ENCODE results near the gene RNF208.
A peak's percentile ranks its signal among the peaks of the same experiment; 100 is the strongest.

Gene RNF208

GRCh38 chr9:137200311-137201204, 21.5 kb downstream of the RNF208 start, which contains the start of gene TPRN:
TPRN (minus strand) TSS chr9:137200741; CDS start chr9:137200711, 30 bp downstream.
- TF ChIP-seq, protein P1, sequence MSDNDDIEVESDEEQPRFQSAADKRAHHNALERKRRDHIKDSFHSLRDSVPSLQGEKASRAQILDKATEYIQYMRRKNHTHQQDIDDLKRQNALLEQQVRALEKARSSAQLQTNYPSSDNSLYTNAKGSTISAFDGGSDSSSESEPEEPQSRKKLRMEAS (IDR thresholded peaks at IDR 0.05; ENCODE audit: low read depth, low read length): peak; percentile 41
- TF ChIP-seq MYC (IDR thresholded peaks at IDR 0.05; ENCODE audit: low read depth, low read length): peak; percentile 68; the same call in 1 of the 2 replicates
- TF ChIP-seq, protein P2, sequence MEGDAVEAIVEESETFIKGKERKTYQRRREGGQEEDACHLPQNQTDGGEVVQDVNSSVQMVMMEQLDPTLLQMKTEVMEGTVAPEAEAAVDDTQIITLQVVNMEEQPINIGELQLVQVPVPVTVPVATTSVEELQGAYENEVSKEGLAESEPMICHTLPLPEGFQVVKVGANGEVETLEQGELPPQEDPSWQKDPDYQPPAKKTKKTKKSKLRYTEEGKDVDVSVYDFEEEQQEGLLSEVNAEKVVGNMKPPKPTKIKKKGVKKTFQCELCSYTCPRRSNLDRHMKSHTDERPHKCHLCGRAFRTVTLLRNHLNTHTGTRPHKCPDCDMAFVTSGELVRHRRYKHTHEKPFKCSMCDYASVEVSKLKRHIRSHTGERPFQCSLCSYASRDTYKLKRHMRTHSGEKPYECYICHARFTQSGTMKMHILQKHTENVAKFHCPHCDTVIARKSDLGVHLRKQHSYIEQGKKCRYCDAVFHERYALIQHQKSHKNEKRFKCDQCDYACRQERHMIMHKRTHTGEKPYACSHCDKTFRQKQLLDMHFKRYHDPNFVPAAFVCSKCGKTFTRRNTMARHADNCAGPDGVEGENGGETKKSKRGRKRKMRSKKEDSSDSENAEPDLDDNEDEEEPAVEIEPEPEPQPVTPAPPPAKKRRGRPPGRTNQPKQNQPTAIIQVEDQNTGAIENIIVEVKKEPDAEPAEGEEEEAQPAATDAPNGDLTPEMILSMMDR (IDR thresholded peaks at IDR 0.05; ENCODE audit: low read depth, low read length): no peak
- peak; percentile 80 for TF ChIP-seq POLR2A (IDR thresholded peaks at IDR 0.05; ENCODE audit: extremely low read depth, insufficient read length)
- peak within 1 kb of the TSS; percentile 57 for H3K4me3 ChIP-seq (ENCODE audit: low read depth, low read length)
- peak; percentile 100 for DNase-seq (ENCODE audit: low read depth)

GRCh38 chr9:137199411-137200121, 22.5 kb downstream of the RNF208 start:
- no peak for DNase-seq (ENCODE audit: low read depth)
- TF ChIP-seq POLR2A (IDR thresholded peaks at IDR 0.05; ENCODE audit: extremely low read depth, insufficient read length): no peak
- TF ChIP-seq, protein P1 (IDR thresholded peaks at IDR 0.05; ENCODE audit: low read depth, low read length): no peak
- no peak for TF ChIP-seq MYC (IDR thresholded peaks at IDR 0.05; ENCODE audit: low read depth, low read length)
- TF ChIP-seq, protein P2 (IDR thresholded peaks at IDR 0.05; ENCODE audit: low read depth, low read length): no peak
- H3K4me3 ChIP-seq (ENCODE audit: low read depth, low read length): no peak overlapping the region

- DNase-seq (ENCODE audit: low read depth): no peak
- TF ChIP-seq, protein P1 (IDR thresholded peaks at IDR 0.05; ENCODE audit: low read depth, low read length): no peak
- TF ChIP-seq MYC (IDR thresholded peaks at IDR 0.05; ENCODE audit: low read depth, low read length) (no peak), POLR2A (IDR thresholded peaks at IDR 0.05; ENCODE audit: extremely low read depth, insufficient read length) (no peak)
- TF ChIP-seq, protein P2 (IDR thresholded peaks at IDR 0.05; ENCODE audit: low read depth, low read length): no peak
- no peak overlapping the region for H3K4me3 ChIP-seq (ENCODE audit: low read depth, low read length)
These were observed 23.1 kb downstream of the RNF208 start for GRCh38 chr9:137198902-137199283.

DNA sequence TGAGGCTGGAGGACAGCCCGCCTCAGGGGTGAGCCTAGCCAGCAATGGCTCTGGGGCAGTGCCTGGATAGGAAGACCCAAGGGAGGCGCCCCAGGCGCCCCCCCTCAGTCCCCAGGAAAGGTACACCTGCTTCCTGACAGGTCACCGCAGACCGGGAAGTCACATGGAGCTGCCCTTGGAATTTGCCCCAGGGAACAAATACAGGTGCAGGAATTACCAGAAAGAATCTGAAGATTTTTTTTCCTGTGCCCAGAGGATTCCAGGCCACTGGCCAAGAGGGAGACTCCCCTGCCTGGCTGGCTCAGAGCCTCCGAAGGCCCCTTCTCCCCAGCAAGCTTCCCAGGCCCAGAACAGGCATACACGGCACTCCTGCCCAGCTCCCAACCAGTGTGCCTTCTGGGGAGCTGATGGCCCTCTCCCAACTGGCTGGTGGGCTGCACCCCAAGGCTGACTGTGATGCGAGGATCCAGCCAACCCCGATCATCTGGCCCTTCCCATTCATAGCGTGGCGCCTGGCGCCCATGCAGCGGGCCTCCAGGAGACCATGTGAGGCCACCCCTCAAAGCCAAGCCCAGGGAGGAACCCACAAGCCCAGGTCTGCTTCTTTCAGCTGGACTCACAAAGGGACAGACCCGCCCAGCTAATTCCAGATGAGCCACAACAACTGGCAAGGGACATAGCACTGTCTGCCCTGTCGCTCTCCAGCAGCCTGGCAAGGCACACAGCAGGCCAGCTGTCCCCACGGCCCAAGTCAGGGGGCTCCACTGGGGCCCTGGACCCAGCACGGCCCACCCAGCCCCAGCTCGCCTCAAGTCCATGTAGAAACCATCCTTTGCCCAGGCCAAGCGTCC, 23.8 kb downstream of the RNF208 start:
- TF ChIP-seq POLR2A (IDR thresholded peaks at IDR 0.05; ENCODE audit: extremely low read depth, insufficient read length) (no peak), MYC (IDR thresholded peaks at IDR 0.05; ENCODE audit: low read depth, low read length) (no peak)
- TF ChIP-seq, protein P2 (IDR thresholded peaks at IDR 0.05; ENCODE audit: low read depth, low read length): no peak
- TF ChIP-seq, protein P1 (IDR thresholded peaks at IDR 0.05; ENCODE audit: low read depth, low read length): no peak

More for the DNA sequence above, 23.8 kb downstream of the RNF208 start:
- no peak for DNase-seq (ENCODE audit: low read depth)
- no peak overlapping the region for H3K4me3 ChIP-seq (ENCODE audit: low read depth, low read length)

All from NB4 (cell line).